Endothelial cell of umbilical vein (primary cell): ENCODE data around the gene CLTB. TPM values are rescaled to one million over a fixed set of nuclear protein-coding genes. Genes with fewer than 3 reads are reported as not detected.

ENCODE experiments used
- BruUV-seq: library from RNA; stranded (reverse); fragments of 400-500 nt; replicated peaks from 2 replicates; lab custom pipeline; 2021; lab: Mats Ljungman, UMichigan
- CTCF ChIA-PET: fragments of 300-600, 350-600 bp; sonication (Branson Sonifier 250); formaldehyde crosslinking; loops from one replicate; lab custom pipeline; 2021; ENCODE audit warnings: antibody characterized with exemption, inconsistent platforms; lab: Charles Lee
- POLR2A ChIA-PET: fragments of 300-600, 350-600 bp; sonication (Branson Sonifier 250); formaldehyde crosslinking; loops from one replicate; lab custom pipeline; 2021; ENCODE audit warnings: antibody characterized with exemption, inconsistent platforms; lab: Charles Lee
- DNase-seq: peaks from one replicate; pipeline ENCODE4 v3.0.0-alpha.2; 2011; ENCODE audit warnings: low read depth, low spot score
- FAIRE-seq: peaks from 2 replicates; lab custom pipeline; 2011; peaks lifted over from hg19 to GRCh38; lab: Jason Lieb, UNC
- H2AFZ ChIP-seq: 2 replicates; pipeline ENCODE4 v1.6.0; 2012; ENCODE audit warnings: low read depth, low read length, control low read depth, inconsistent platforms
- H3K27ac ChIP-seq: 2 replicates; pipeline ENCODE4 v1.5.1; 2011; ENCODE audit warnings: low read depth, mild to moderate bottlenecking, control low read depth, low read length, moderate library complexity; ENCODE audit not compliant: insufficient read depth
- H3K27me3 ChIP-seq, 2 experiments: 2 replicates each; pipeline versions ENCODE4 v1.6.0 to v1.6.1; 2011; ENCODE audit warnings: low read length in 2 of 2, mixed read lengths in 1 of 2; ENCODE audit not compliant: control insufficient read depth in 2 of 2, insufficient read depth in 2 of 2
- H3K36me3 ChIP-seq, 2 experiments: 2 replicates in 1 of 2; 3 replicates in 1 of 2; pipeline ENCODE4 v1.5.1; 2011; ENCODE audit warnings: low read length in 2 of 2, mild to moderate bottlenecking in 1 of 2, moderate library complexity in 1 of 2; ENCODE audit not compliant: control insufficient read depth in 2 of 2, insufficient read depth in 2 of 2; ENCODE audit errors: extremely low read depth in 1 of 2
- H3K4me1 ChIP-seq: 3 replicates; pipeline ENCODE4 v1.5.1; 2011; ENCODE audit warnings: mild to moderate bottlenecking, low read length; ENCODE audit not compliant: control insufficient read depth, insufficient read depth; ENCODE audit errors: extremely low read depth
- H3K4me2 ChIP-seq: 2 replicates; pipeline ENCODE4 v1.6.1; 2011; ENCODE audit warnings: low read length, control low read depth, mixed read lengths; ENCODE audit not compliant: insufficient read depth
- H3K4me3 ChIP-seq, 3 experiments: fragments of 200-600 bp in 1 of 3; sonication (generic), shearing (Covaris generic) in 1 of 3; replicated peaks in 1 of 3; 2 replicates each; pipeline ENCODE4 v1.5.1; 2011 to 2016; ENCODE audit warnings: control low read depth in 3 of 3, low read length in 3 of 3, mild to moderate bottlenecking in 2 of 3, inconsistent platforms in 1 of 3, low read depth in 1 of 3, moderate library complexity in 1 of 3; ENCODE audit not compliant: insufficient read depth in 1 of 3
- H3K79me2 ChIP-seq: 2 replicates; pipeline ENCODE4 v1.6.0; 2012; ENCODE audit warnings: low read length, inconsistent platforms; ENCODE audit not compliant: control insufficient read depth, insufficient read depth
- H3K9ac ChIP-seq: replicated peaks from 2 replicates; pipeline ENCODE3; 2011; ENCODE audit warnings: low read length, control low read depth; ENCODE audit not compliant: insufficient read depth; ENCODE audit errors: extremely low read depth
- H3K9me1 ChIP-seq: replicated peaks from 3 replicates; pipeline ENCODE4 v1.6.0; 2011; ENCODE audit warnings: mild to moderate bottlenecking, low read length; ENCODE audit not compliant: control insufficient read depth, insufficient read depth; ENCODE audit errors: extremely low read depth
- H3K9me3 ChIP-seq: replicated peaks from 2 replicates; pipeline ENCODE4 v1.5.1; 2012; ENCODE audit warnings: low read length, inconsistent platforms; ENCODE audit not compliant: control insufficient read depth, insufficient read depth
- H4K20me1 ChIP-seq: replicated peaks from 2 replicates; pipeline ENCODE3; 2011; ENCODE audit warnings: mild to moderate bottlenecking, low read length; ENCODE audit not compliant: control insufficient read depth, insufficient read depth; ENCODE audit errors: extremely low read depth
- EZH2 ChIP-seq: IDR thresholded peaks from 2 replicates; pipeline ENCODE4 v1.6.1; 2012; ENCODE audit warnings: borderline replicate concordance, low read depth, mild to moderate bottlenecking, moderate library complexity, low read length, inconsistent platforms; ENCODE audit not compliant: severe bottlenecking
- FOS ChIP-seq: IDR thresholded peaks from 2 replicates; pipeline ENCODE4 v1.6.1; 2011; ENCODE audit warnings: mild to moderate bottlenecking, low read length, moderate library complexity, borderline replicate concordance; ENCODE audit not compliant: insufficient read depth
- GATA2 ChIP-seq: IDR thresholded peaks from 2 replicates; pipeline ENCODE4 v1.7.0; 2011; ENCODE audit warnings: low read depth, mild to moderate bottlenecking, moderate library complexity, mixed read lengths, low read length; ENCODE audit not compliant: insufficient read length, insufficient read depth
- JUN ChIP-seq: IDR thresholded peaks from 2 replicates; pipeline ENCODE4 v1.6.1; 2011; ENCODE audit warnings: borderline replicate concordance, low read depth; ENCODE audit not compliant: insufficient read length, insufficient read depth
- MAX ChIP-seq: IDR thresholded peaks from 2 replicates; pipeline ENCODE4 v1.6.1; 2011; ENCODE audit not compliant: insufficient read depth, insufficient read length
- MYC ChIP-seq: IDR thresholded peaks from one replicate; pipeline ENCODE4 v1.6.1; 2011; ENCODE audit warnings: mild to moderate bottlenecking, low read depth, low read length
- POLR2A ChIP-seq: IDR thresholded peaks from 2 replicates; pipeline ENCODE4 v1.6.1; 2012; ENCODE audit warnings: low read depth, mild to moderate bottlenecking, control low read depth, low read length
- POLR2AphosphoS5 ChIP-seq: IDR thresholded peaks from 2 replicates; pipeline ENCODE4 v1.6.1; 2012; ENCODE audit warnings: low read depth, mild to moderate bottlenecking, control low read depth, low read length, moderate library complexity; ENCODE audit not compliant: insufficient read depth
- dilution Hi-C: fragments of 300-500 bp; cut with MboI; formaldehyde crosslinking; loops from one replicate; pipeline ENCODE4 v1.15.0; 2019; ENCODE audit warnings: low sequenced_read_pairs; ENCODE audit not compliant: extremely low pct_ligation_motif_present
- intact Hi-C: fragments of 100-400 bp; cut with micrococcal nuclease; formaldehyde crosslinking; loops from one replicate; pipeline ENCODE4 v1.10.0; 2022
- polyA plus RNA-seq, 4 experiments: library from polyadenylated mRNA; depleted of rRNA in 3 of 4; stranded (reverse) in 3 of 4; unstranded in 1 of 4; fragments of >200 nt; gene quantifications; 2 replicates each; pipeline versions ENCODE4 v1.2.1 to v1.2.3, GENCODE V29; 2011 to 2012; ENCODE audit warnings: missing spikeins in 1 of 4
- total RNA-seq: library from RNA; stranded (reverse); gene quantifications from 2 replicates; pipeline ENCODE4 v1.2.3, GENCODE V29; 2021
- TF ChIP-seq, protein P1 (sequence below), 2 donors: IDR thresholded peaks; 1 replicate in 1 of 2; 2 replicates in 1 of 2; pipeline ENCODE4 v1.5.1; 2011; ENCODE audit warnings: low read length in 2 of 2, mild to moderate bottlenecking in 2 of 2, moderate library complexity in 2 of 2, control low read depth in 1 of 2, inconsistent platforms in 1 of 2, low read depth in 1 of 2; ENCODE audit not compliant: insufficient read depth in 1 of 2; ENCODE audit errors: extremely low read depth in 1 of 2

The CLTB gene
- total and polyA plus RNA-seq, 2 donors (not counting 3 experiments of a cell fraction or from before 2014, with no cell fraction given) = 73.2 to 111 TPM

GRCh38 chr5:176410486-176411180 lies 5.7 kb downstream of the CLTB start:
- FAIRE-seq = no peak
- intact Hi-C loops = no loop called here
- ChIA-PET CTCF (no interaction called here), POLR2A (no interaction called here)
- H3K9me1 ChIP-seq = no peaks in the 10 kb centered on the region
- peaks cover 9% of the 10 kb centered on the region for H3K79me2 ChIP-seq
- peaks cover 3 to 9% of the 10 kb centered on the region in 2 experiments for H3K36me3 ChIP-seq
- no peaks in the 10 kb centered on the region for H3K9me3 ChIP-seq
- DNase-seq = no peak
- no peak overlapping the region for H2AFZ ChIP-seq
- H3K27me3 ChIP-seq = no peaks in the 10 kb centered on the region
- BruUV-seq = no TSS peak
- no peak overlapping the region for H3K4me3 ChIP-seq
- dilution Hi-C loops = no loop called here
- H3K4me2 ChIP-seq = no peak overlapping the region
- no peak overlapping the region for H3K27ac ChIP-seq
- peaks cover 7% of the 10 kb centered on the region for H3K4me1 ChIP-seq
- no peak overlapping the region for H3K9ac ChIP-seq
- no peaks in the 10 kb centered on the region for H4K20me1 ChIP-seq
- TF ChIP-seq EZH2 (no peak), MYC (no peak), FOS (no peak), GATA2 (no peak), POLR2A (no peak), MAX (no peak), JUN (no peak), POLR2AphosphoS5 (no peak)
- TF ChIP-seq, protein P1, sequence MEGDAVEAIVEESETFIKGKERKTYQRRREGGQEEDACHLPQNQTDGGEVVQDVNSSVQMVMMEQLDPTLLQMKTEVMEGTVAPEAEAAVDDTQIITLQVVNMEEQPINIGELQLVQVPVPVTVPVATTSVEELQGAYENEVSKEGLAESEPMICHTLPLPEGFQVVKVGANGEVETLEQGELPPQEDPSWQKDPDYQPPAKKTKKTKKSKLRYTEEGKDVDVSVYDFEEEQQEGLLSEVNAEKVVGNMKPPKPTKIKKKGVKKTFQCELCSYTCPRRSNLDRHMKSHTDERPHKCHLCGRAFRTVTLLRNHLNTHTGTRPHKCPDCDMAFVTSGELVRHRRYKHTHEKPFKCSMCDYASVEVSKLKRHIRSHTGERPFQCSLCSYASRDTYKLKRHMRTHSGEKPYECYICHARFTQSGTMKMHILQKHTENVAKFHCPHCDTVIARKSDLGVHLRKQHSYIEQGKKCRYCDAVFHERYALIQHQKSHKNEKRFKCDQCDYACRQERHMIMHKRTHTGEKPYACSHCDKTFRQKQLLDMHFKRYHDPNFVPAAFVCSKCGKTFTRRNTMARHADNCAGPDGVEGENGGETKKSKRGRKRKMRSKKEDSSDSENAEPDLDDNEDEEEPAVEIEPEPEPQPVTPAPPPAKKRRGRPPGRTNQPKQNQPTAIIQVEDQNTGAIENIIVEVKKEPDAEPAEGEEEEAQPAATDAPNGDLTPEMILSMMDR (IDR thresholded peaks at IDR 0.05; ENCODE audit: extremely low read depth in 1 of 2, insufficient read depth in 1 of 2, low read depth in 1 of 2, low read length in 2 of 2) = no peak
